ENCODE data around the gene AKAIN1. TPM values are rescaled to one million over a fixed set of nuclear protein-coding genes. Genes with fewer than 3 reads are reported as not detected.

AKAIN1 gene, protein sequence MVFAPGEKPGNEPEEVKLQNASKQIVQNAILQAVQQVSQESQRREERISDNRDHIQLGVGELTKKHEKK
- total RNA-seq = not detected in 2 replicates

DNA sequence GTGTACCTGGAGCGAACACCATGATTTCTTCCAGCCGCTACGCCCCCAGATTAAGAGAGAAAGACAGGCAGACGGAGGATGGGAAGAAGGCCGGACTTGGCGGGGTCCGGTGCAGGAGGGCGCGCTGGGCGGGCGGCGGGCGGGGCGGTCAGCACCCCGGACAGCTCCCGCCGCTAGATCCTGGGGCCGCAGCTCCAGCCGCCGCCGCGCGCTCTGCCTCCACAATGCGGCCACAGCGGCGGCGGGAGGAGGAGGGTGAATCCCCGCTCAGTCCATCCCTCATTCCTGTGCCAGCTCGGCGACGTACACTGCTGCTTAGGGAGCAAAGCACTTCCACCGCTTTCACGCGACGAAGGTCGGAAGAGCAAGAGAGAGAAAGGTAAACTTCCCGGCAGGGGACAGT lies at the start of gene AKAIN1:
TSS of gene AKAIN1 (minus strand) at position 226 of the 403 bp plus-strand sequence. CDS start at position 22, 204 bp downstream.

Other genes with a start within 250 kb of the AKAIN1 start
- gene ZBTB14, start 98.5 kb upstream of the AKAIN1 start, total RNA-seq = 10.2 and 11.0 TPM in 2 replicates